NCI-H345 treated with DMSO at 0.1 percent for 48 hours (cell line): ENCODE measurements around the gene NDUFS3.
"Not testable (repeated sequence)": the region's sequence is repeated elsewhere in the genome, so short reads cannot be mapped to it uniquely, and the experiment has no call there.

Source experiments
- DNase-seq: peaks from one replicate; lab custom pipeline; 2025; ENCODE audit not compliant: unreplicated experiment; lab: John Stamatoyannopoulos, UW

The NDUFS3 gene

DNA sequence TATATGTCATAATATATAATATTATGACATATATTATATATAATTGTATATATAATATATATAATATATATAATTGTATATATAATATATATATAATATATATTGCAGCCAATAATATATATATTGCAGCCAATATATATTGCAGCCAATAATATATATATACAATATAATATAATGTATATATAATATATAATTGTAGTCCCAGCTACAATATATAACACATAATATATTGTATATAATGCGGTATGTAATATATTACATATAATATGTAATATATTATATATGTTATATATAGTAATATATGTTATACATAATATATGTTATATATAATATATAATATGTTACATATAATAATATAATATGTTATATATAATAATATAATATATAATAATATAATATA lies 20.2 kb upstream of the NDUFS3 start:
- DNase-seq = no peak

DNA sequence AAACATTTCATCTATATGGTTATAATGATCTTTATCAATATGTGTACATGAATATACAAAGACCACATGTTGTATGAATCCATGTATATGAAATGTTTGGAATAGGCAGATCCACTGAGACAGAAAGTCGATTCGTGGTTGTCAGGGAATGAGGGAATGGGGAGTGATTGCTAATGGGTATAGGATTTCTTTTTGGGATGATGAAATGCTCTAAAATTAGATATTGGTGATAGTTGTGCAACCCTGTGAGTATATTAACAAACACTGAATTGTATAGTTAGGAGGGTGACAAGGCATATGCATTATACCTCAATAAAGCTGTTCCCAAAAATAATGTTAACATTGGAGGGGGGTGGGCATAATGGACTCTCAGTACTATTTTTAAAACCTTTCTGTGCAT lies 18.4 kb upstream of the NDUFS3 start:
- DNase-seq = no peak

DNA sequence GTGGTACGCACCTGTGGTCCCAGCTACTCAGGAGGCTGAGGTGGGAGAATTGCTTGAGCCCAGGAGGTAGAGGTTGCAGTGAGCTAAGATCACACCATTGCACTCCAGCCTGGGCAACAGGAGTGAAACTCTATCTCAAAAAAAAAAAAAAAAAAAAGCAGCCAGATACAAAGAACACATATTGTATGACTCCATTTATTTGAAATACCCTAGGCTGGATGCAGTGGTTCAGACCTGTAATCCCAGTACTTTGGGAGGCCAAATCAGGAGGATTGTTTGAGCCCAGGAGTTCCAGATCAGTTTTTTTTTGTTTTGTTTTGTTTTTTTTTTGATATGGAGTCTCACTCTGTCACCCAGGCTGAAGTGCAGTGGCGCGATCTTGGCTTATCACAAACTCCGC lies 16.5 kb upstream of the NDUFS3 start:
- not testable (repeated sequence) for DNase-seq

DNA sequence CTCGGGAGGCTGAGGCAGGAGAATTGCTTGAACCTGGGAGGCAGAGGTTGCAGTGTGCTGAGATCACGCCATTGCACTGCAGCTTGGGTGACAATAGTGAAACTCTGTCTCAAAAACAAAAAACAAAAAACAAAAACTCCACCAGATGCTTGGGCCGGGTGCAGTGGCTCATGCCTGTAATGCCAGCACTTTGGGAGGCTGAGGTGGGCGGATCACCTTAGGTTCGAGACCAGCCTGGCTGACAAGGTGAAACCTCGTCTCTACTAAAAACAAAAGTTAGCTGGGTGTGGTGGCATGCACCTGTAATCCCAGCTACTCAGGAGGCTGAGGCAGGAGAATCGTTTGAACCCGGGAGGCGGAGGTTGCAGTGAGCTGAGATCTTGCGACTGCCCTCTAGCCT lies 14.5 kb upstream of the NDUFS3 start:
- DNase-seq = not testable (repeated sequence)

DNA sequence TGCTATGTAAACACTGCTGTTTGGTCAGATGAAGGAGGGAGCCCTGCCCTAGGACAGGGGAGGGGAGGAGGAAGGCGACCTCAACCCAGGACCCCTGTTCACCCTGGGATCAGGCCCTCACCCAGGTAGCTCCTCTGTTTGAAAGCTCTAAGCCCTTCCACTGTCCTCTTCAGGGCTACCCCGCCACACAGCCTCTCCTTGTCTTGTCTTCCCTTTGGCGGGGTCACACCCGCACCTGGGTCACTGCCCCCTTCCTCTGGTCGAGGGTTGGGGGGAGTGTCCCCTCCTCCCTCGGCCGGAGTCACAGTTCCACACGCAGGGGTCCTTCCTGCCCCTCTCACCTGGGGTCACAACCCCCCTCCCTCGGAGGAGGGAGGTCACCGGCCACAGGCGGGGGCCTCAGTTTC lies 13.9 kb upstream of the NDUFS3 start:
- DNase-seq = no peak

GRCh38 chr11:47565340-47566148 lies 13.3 kb upstream of the NDUFS3 start, which contains the start of gene PTPMT1:
PTPMT1 (plus strand) TSS chr11:47565599; CDS start chr11:47565623, 24 bp downstream.
- no peak for DNase-seq

- DNase-seq = no peak
These were observed 12.7 kb upstream of the NDUFS3 start for GRCh38 chr11:47566149-47566698.

GRCh38 chr11:47569646-47570045 lies 9.2 kb upstream of the NDUFS3 start:
- no peak for DNase-seq

DNA sequence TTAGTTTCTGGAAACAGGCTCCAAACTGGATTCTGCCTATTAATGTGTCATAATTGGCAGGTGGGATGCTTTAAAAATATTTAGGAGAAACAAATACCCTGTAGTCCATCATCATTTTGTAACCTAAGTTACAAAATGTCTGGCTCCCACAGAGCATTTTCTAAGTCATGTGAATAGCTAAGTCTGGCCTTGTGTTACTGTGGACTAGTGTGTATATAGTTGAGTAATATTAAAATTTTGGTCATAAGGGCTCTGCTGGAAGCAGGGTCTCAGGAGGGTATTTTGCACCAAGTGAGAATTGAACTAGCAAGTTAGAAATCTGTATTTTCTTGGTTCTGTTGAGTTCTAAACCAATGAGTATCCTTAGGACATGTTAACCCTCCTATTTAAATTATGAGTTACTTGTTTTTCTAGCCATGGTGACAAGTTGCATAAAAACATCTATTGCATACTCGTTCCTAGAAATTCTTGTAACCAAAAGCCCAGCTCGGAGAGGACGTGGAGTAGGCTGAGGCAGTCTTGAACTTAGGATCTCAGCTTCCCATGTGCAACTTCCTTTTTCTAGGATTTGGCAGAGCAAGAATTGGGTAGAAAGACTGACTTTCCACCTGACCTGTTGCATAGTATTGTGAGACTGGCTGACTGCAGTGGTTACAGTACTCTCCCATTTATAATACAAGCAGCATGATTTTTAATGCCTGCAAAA lies 8.1 kb upstream of the NDUFS3 start:
- DNase-seq = no peak

- DNase-seq = no peak
These were observed 7.5 kb upstream of the NDUFS3 start for GRCh38 chr11:47571357-47571729.

DNA sequence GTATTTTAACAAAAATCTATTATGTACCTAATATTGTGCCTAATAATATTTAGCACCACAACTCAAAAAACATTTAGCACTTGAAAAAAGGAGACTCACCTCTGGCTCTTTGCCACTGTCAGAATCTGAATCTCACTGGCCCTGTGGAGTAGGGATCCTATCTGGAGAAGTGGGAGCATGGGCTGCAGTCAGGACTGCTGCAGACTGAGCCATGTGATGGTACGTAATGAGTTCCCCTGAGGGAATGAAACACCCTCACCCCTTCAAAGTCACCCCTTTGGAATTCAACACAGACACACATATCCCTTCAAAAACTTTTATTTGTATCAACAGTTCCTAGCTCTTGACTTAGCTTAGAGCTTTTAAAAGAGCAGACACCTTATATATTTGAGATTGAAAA lies 7.0 kb upstream of the NDUFS3 start:
- DNase-seq = no peak

- DNase-seq = no peak
These were observed 6.1 kb upstream of the NDUFS3 start for GRCh38 chr11:47572715-47573255.

- DNase-seq = no peak
These were observed 5.6 kb upstream of the NDUFS3 start for GRCh38 chr11:47573321-47573720.

DNA sequence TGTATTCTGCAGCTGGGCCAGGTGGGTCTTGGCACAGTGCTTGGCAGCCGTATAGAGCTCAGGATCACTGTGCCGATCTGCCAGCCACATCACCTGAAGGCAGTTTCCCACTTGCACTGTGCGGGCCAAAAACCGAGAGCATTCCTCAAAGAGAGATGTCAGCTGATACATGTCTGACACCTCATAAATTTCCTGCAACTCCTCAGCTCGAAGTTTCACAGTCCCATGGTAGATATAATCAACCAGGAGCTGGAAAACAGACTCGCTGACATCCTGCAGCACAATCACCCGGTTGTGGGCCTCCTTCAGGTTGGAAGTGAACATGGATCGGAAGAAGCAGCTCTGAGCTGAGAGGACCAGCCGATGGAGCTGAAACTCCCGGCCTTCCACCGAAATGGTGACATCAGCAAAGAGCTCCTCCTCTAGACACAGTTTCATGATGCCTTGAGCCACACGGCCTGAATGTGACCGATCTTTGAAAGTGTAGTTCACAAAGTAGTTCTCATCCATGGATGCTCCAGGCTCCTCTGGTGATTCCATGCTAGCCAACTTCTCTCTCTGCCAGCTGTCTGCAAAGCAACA lies 1.3 kb upstream of the NDUFS3 start:
- no peak for DNase-seq

GRCh38 chr11:47583844-47584243 lies 5.0 kb downstream of the NDUFS3 start:
- DNase-seq = no peak

DNA sequence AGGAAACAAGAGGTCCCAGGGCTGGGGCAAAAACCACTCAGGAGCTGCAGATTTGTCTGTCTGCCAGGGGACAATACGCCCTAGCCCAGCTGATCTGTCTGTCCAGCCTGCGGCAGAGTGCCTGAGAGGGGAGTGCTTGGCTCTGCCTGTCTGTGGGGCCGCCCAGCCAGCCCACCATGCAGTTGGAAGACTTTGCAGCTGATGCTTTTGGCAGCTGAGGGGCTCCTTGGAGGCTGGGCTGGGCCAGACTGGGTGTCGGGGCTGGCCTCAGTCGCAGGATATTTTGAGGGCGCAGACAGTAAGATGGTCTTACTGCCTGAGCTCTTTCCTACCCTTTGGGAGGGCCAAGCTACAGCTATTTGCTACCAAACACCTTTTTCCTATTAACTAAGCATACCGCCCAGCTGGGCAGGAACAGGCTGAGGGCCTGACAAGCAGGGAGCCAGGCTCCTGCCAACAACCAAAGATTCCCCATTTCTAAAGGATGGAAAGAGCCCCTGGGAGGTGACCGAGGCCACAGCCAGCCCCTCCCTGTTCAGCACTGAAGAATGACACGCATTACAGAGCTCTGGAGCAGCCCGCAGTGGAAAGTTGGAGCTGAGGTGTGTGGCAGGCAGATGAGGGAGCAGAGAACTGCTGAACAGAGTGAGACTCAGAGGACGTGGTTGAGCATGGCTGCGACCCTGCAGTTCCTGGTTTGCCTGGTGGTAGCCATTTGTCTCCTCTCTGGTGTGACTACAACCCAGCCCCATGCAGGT lies 7.4 kb downstream of the NDUFS3 start, which contains the start of gene FAM180B:
Gene FAM180B (plus strand): TSS at position 581 of the 758 bp plus-strand sequence. CDS start 91 bp downstream, at position 672.
- no peak for DNase-seq

DNA sequence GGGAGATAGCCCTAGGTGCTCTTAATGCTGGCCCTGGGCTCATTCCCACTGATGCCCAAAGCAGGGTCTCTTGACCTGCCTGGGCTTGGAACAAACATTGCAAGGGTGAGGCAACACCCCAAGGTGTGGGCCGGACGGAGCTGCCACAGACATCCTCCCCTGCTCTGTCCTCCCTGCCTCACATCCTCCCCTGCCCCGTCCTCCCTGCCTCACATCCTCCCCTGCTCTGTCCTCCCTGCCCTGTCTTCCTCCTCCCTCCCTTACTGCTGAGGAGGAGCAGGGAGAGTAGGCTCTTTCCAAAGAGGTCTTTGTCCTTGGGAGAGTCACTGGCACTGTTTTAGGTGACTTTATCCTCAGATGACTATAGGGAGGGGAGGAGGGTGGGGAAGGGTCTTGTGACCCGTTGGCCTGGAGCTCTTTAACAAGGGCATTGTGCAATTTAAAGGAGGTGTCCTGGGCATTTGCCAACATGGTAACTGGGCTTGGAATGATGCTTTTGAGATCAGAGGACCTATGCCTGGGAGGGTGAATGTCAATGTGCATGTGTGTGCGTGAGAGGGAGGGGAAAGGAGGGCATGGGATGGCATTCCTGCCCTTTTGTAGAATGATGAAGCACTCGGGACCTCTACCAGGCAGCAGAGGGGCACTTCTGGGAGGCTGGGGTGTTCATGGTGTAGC lies 8.3 kb downstream of the NDUFS3 start:
- no peak for DNase-seq

DNA sequence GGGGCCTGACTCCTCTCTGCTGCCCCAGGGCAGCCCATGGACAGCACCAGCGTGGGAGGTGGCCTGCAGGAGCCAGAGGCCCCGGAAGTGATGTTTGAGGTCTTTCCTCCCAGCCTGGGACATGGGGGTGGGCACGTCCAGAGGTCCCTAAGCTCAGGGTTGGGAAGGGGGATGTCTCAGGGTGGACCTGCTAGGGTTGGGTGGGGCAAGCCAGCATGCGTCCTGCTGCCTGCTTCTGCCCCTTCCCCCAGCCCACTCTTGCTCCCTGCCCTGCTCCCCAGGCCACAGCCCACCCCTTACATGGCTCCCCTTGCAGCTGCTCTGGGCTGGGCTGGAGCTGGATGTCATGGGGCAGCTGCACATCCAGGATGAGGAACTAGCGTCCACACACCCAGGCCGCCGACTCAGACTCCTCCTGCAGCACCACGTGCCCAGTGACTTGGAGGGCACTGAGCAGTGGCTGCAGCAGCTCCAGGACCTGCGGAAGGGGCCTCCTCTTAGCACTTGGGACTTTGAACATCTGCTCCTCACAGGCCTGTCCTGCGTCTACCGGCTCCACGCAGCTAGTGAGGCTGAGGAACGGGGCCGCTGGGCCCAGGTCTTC lies 9.0 kb downstream of the NDUFS3 start:
- no peak for DNase-seq

DNA sequence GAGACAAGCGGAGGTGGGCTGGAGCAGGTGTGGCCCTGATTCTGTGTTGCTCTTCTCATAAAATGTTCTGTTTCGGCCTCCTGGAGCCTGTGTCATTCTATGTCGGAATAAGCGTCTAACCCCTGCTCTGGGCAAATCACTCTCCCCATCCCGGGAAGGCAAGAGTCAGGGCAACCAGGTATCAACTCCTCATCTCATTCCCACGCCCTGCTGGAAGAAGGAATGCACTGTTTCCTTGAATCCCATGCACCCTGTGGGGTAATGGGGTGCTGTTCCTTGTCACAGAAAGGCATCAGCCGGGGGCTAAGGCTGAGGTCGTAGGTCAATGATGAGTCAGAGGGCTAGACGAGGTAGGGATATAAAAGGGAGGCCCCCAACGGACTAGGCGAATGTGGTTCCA lies 10.2 kb downstream of the NDUFS3 start:
- DNase-seq = no peak

DNA sequence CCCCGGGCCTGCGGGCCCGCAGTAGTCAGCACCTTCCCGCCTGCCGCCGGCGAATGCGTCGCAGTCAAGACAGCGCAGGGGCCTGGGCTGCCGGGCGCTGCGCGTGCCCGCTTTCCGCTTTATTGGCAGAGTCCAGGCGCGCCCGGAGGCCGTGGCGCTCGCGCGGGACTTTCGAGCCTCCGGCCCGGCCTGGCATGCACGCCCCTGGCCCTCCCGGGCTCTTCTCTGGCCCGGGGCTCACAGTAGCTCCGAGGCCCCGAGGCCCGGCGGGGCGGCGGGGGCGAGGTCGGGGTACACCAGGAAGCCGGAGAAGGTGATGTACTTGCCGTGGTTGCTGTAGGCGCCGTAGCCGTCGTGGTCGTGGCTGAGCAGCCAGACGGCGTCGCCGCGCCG lies 10.7 kb downstream of the NDUFS3 start:
- no peak for DNase-seq
